NCI-H524 treated with DMSO at 0.1 percent for 48 hours (cell line): ENCODE measurements around the gene CDK14.
"Not testable (repeated sequence)": the region's sequence is repeated elsewhere in the genome, so short reads cannot be mapped to it uniquely, and the experiment has no call there.

Source experiments
- DNase-seq: peaks from one replicate; lab custom pipeline; 2025; lab: John Stamatoyannopoulos, UW

CDK14 gene

GRCh38 chr7:90752051-90752450 lies 155.9 kb downstream of the CDK14 start:
- DNase-seq, result no peak

DNA sequence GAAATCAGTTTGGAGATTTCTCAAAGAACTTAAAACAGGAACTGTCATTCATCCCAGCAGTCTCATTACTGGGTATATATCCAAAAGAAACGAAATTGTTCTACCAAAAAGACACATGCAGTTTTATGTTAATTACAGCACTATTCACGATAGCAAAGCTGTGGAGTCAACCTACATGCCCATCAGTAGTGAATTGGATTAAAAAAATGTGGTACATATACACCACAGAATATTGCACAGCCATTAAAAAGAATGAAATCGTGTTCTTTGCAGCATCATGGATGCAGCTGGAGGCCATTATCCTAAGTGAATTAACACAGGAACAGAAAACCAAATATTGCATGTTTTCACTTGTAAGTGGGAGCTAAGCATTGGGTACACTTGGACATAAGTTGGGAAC lies 158.9 kb downstream of the CDK14 start:
- no peak for DNase-seq

DNA sequence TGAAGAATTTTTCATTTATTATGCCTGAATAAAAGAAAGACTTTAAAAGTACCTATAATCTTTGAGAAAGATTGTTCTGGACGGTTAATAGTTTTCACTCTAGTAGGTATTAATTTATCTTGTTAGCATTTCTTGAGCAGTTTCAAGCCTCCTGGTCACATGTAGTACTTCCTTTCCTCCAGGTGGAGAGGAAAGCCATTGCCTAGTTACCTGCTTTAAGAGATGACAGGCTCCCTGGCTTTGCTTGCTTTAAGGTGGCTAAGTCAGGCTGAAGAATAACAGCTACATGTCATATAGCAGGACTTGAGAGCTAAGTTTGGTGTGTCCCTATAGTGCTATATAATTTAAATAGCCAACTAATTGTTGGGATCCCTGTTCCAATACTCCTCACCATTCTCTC lies 160.2 kb downstream of the CDK14 start:
- no peak for DNase-seq

- not testable (repeated sequence) for DNase-seq
Observed at GRCh38 chr7:90757565-90757950, 161.4 kb downstream of the CDK14 start.

GRCh38 chr7:90758933-90759562 lies 162.9 kb downstream of the CDK14 start:
- DNase-seq, result no peak

DNA sequence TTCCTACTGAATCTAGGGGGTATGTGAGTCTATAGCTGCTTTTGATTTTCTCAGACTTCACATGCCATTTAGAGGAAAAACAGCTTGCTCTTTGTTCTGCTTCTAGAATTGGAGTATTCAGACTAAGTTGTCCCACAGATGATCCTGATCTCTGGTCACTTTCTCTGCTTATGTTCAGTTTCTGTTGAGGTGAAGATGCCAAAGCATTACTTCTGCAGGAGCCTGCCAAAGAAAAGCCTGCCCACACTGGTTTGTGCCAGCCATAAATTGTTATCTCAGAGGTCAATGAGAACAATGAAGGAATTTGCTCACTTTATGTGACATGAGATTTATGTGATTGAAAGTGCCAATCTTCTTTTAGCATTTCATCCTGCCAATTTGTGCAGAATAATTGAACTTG lies 163.6 kb downstream of the CDK14 start:
- no peak for DNase-seq

GRCh38 chr7:90760892-90761291 lies 164.8 kb downstream of the CDK14 start:
- DNase-seq, result no peak

DNA sequence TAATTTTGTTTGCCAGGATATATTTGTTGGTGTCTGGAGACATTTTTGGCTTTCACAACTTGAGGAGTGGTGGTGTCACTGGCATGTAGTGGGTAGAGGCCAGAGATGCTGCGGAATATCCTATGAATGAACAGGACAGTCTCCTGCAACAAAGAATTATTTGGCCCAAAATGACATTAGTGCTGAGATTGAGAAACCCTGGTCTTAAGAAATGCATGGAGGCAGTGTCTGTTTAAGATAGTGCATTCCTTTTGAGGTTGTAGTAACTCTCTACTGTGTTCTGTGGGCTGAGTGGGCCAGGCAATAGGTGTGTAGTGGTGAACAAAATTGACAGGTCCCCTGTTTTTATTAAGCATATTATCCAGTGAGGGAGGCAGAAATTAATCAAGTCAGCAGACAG lies 165.5 kb downstream of the CDK14 start:
- no peak for DNase-seq

DNA sequence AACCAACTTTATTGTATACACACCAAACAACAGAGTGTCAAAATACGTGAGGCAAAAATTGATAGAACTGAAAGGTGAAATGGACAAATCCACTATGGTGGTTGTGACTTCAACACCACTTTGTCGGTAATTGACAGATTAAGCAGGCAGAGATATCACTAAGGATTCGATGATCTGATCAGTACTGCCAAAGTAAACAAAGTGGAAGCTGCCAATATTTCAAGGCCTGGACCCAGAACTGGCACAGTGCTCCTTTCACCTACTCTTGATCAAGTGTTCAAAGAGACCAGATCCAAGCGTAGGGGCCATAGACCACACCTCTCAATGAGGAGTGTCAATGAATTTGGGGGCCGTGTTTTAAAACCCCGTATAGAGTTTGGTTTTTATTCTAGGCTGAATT lies 167.0 kb downstream of the CDK14 start:
- DNase-seq, result no peak

- no peak for DNase-seq
Observed at GRCh38 chr7:90764848-90765570, 168.9 kb downstream of the CDK14 start.

DNA sequence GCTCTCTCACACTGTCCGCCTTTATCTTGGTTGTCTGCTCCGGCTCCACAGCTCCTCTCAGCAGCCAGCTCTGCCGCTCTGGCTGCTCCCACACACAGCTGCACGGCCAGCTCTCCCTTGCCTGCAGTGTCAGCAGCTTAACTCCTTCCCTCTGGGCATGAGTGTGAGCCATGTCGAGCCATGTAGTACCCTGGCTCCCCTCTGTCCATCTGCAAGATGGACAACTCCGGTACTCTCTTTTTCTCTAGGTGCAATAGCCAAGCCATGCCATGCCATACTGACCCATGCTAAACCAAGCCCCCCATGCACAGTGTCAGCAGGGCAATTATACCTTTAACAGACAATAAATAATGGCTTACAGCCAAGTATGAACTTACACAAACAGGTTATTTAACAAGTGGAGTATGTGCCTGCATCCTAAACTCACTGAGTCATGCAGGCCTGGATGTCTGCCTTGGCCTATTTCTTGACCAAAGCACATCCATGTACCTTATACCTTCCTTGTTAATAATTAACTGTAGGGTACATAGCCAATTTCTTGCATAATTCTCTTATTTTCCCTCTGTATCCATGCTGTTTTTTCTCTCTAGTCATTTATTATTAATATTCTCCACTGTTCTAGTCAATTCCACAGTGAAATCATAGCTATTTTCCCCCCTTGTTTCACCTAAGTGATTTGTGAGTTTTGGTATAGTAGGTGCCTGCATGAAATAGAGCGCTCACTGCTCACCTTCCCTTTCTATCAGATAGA lies 170.9 kb downstream of the CDK14 start:
- DNase-seq, result no peak

GRCh38 chr7:90768301-90768700 lies 172.2 kb downstream of the CDK14 start:
- DNase-seq, result no peak

- DNase-seq, result no peak
Observed at GRCh38 chr7:90769036-90769435, 172.9 kb downstream of the CDK14 start.

DNA sequence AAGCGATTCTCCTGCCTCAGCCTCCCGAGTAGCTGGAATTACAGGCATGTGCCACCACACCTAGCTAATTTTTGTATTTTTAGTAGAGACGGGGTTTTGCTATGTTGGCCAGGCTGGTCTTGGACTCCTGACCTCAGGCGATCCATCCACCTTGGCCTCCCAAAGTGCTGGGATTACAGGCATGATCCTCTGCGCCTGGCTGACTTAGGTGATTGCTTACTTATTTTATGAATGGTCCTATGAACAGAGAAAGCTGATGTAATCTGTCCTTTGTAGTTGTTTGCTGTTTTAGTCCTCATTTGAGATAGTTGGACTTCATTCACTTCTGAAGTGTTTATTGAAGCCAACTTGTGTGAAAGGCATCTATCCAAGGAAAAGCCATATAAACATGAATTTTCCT lies 173.4 kb downstream of the CDK14 start:
- not testable (repeated sequence) for DNase-seq

- no peak for DNase-seq
Observed at GRCh38 chr7:90771281-90771680, 175.2 kb downstream of the CDK14 start.

DNA sequence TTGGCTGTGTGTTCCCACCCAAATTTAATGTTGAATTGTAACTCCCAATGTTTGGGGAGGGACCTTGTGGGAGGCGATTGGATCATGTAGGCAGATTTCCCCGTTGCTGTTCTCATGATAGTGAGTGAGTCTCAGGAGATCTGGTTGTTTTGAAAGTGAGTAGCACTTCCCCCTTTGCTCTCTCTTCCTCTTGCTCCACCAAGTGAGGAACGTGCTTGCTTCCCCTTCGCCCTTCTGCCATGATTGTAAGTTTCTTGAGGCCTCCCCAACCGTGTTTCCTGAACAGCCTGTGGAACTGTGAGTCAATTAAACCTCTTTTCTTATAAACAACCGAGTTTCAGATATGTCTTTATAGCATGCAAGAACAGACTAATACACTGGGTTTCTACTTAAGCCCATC lies 176.3 kb downstream of the CDK14 start:
- no peak for DNase-seq

DNA sequence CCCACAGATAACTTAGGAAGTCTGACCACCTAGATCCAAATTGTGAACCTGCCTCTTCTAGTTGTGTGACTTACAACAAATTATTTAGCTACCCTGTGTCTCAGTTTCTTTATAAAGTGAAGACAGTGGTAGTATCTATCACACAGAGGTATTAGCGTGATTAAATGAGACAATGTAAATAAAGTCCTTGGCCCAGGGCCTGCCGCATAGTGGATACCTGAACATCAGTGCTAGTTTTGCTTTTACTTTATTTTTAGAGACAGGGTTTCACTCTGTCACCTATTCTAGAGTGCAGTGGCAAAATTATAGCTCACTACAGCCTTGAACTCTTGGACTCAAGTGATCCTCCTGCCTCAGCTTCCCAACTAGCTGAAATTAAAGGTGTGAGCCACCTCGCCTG lies 177.1 kb downstream of the CDK14 start:
- DNase-seq, result no peak

- no peak for DNase-seq
Observed at GRCh38 chr7:90774706-90775105, 178.6 kb downstream of the CDK14 start.

DNA sequence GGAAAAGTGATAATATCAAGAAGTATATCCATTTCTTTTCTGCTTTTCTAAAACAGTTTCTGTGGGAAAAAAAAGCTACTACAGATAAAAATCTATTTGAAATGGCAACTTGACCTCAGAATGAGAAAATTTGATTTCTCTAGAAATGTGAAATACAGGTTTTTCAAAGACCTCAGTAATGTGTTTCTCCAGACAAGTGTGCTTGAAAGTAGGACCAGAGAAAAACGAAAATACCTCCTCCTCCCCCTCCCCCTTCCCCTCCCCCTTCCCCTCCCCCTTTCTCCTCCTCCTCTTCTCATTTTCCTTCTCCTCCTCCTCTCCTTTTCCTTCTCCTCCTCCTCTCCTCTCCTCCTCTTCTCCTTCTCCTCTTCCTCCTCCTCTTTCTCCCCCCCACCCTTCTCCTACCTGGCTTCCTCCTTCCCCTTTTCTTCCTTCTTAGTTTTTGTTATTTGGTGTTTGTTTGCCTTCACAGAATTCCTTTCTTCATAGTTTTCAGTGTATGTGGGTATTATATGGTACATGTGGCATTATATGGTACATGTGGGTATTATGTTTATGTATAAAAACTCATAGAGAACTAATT lies 179.4 kb downstream of the CDK14 start:
- DNase-seq, result no peak

GRCh38 chr7:90777041-90777440 lies 180.9 kb downstream of the CDK14 start:
- DNase-seq, result no peak

DNA sequence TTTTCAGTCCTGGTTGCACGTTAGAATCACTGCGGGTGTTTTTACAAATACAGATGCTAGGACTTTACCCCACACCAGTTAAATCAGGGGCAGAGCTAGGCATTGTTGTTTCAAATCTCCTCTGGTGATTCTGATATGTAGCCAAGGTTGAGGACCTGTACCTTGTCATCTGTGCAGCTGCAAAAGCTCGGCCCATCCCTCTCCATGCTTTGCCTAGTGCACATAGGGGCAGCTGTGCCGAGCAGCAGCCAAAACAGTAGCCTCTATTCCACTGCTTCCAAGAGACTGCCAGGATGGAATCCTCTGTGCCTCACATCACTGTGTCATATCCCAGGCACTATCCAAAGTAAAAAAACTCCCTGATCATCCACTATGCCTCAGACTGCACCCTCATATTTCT lies 181.3 kb downstream of the CDK14 start:
- no peak for DNase-seq

GRCh38 chr7:90777886-90778285 lies 181.8 kb downstream of the CDK14 start:
- no peak for DNase-seq

GRCh38 chr7:90788052-90788451 lies 191.9 kb downstream of the CDK14 start:
- DNase-seq, result no peak
